ENCODE measurements around the gene EIF2AK2. TPM values are rescaled to one million over a fixed set of nuclear protein-coding genes. Genes with fewer than 3 reads are reported as not detected.

Gene EIF2AK2
- total RNA-seq, 1 donor from 2014 or later: 22.4 TPM

GRCh38 chr2:37059841-37060240 lies 96.9 kb downstream of the EIF2AK2 start:
- H3K9me3 ChIP-seq (ENCODE audit: control insufficient read depth in 3 of 3, low read length in 3 of 3): no peaks in the 10 kb centered on the region
- H3K9ac ChIP-seq (ENCODE audit: low read depth in 1 of 3, low read length in 3 of 3): no peak overlapping the region
- peaks cover 11 to 50% (median 44%) of the 10 kb centered on the region in 3 donors for H3K36me3 ChIP-seq (ENCODE audit: control insufficient read depth in 3 of 3, insufficient read depth in 3 of 3, low read length in 3 of 3)
- H3K4me1 ChIP-seq (ENCODE audit: control insufficient read depth in 3 of 3, insufficient read depth in 3 of 3, low read length in 3 of 3): no peaks in the 10 kb centered on the region
- no peak overlapping the region for H3K27ac ChIP-seq (ENCODE audit: low read depth, low read length)
- no peaks in the 10 kb centered on the region for H3K27me3 ChIP-seq (ENCODE audit: control insufficient read depth in 3 of 3, insufficient read depth in 3 of 3, low read length in 3 of 3)
- H3K4me3 ChIP-seq (ENCODE audit: low read length in 3 of 3): no peak overlapping the region

- Histone ChIP-seq H3K27me3 (ENCODE audit: control insufficient read depth in 3 of 3, insufficient read depth in 3 of 3, low read length in 3 of 3) (no peaks in the 10 kb centered on the region), H3K9me3 (ENCODE audit: control insufficient read depth in 3 of 3, low read length in 3 of 3) (no peaks in the 10 kb centered on the region), H3K27ac (ENCODE audit: low read depth, low read length) (no peak overlapping the region), H3K4me3 (ENCODE audit: low read length in 3 of 3) (no peak overlapping the region), H3K4me1 (ENCODE audit: control insufficient read depth in 3 of 3, insufficient read depth in 3 of 3, low read length in 3 of 3) (no peaks in the 10 kb centered on the region), H3K36me3 (ENCODE audit: control insufficient read depth in 3 of 3, insufficient read depth in 3 of 3, low read length in 3 of 3) (peaks cover 13 to 46% (median 27%) of the 10 kb centered on the region in 3 donors), H3K9ac (ENCODE audit: low read depth in 1 of 3, low read length in 3 of 3) (no peak overlapping the region)
Observed at GRCh38 chr2:37052600-37053332, 104.0 kb downstream of the EIF2AK2 start.

Other genes with a start within 250 kb of the EIF2AK2 start
- 15.7 TPM for gene STRN, start 190.4 kb downstream of the EIF2AK2 start, total RNA-seq
- gene HEATR5B, start 72.6 kb downstream of the EIF2AK2 start, total RNA-seq: 41.2 TPM
- 3.7 TPM for gene GPATCH11, start 72.5 kb downstream of the EIF2AK2 start, total RNA-seq
- not detected for gene SULT6B1, start 31.7 kb upstream of the EIF2AK2 start, total RNA-seq
- 13.0 TPM for gene CEBPZOS, start 39.5 kb upstream of the EIF2AK2 start, total RNA-seq
- gene CEBPZ, start 74.6 kb upstream of the EIF2AK2 start, total RNA-seq: 17.2 TPM
- 6.3 TPM for gene NDUFAF7, start 74.7 kb upstream of the EIF2AK2 start, total RNA-seq
- 48.5 TPM for gene PRKD3, start 167.9 kb upstream of the EIF2AK2 start, total RNA-seq
- 5.2 TPM for gene QPCT, start 187.7 kb upstream of the EIF2AK2 start, total RNA-seq

Measured in skeletal muscle tissue (tissue), 4 donors.